SK-N-SH (cell line): ENCODE data around the gene TRPC5OS. TPM values are rescaled to one million over a fixed set of nuclear protein-coding genes. Genes with fewer than 3 reads are reported as not detected.

Source experiments
- CTCF ChIA-PET: fragments of 300-600, 350-600 bp; formaldehyde crosslinking; extraction: SDS; loops from one replicate; lab custom pipeline; 2021; lab: Yijun Ruan, JAX
- POLR2A ChIA-PET: fragments of 350-600 bp; sonication (Branson Sonifier 250); formaldehyde crosslinking; extraction: SDS; loops from one replicate; lab custom pipeline; 2020; ENCODE audit warnings: antibody characterized with exemption, inconsistent platforms; lab: Yijun Ruan, JAX
- DNase-seq: peaks from one replicate; pipeline ENCODE4 v3.0.0; 2012
- H2AFZ ChIP-seq: fragments of 200-600 bp; sonication (generic); 2 replicates; pipeline ENCODE4 v1.8.1; 2016; ENCODE audit warnings: antibody characterized with exemption, mild to moderate bottlenecking, low read depth
- H3F3A ChIP-seq: fragments of 200-600 bp; sonication (generic); replicated peaks from 2 replicates; pipeline ENCODE3; 2016; ENCODE audit warnings: antibody characterized with exemption, mild to moderate bottlenecking; ENCODE audit not compliant: insufficient read depth
- H3K27ac ChIP-seq, 2 experiments: fragments of 200-500 bp in 1 of 2; fragments of 200-600 bp in 1 of 2; sonication (Bioruptor generic) in 1 of 2; sonication (generic), shearing (Covaris generic) in 1 of 2; 2 replicates each; pipeline versions ENCODE4 v1.5.1 to v1.6.1; 2014 to 2016; ENCODE audit warnings: low read depth in 2 of 2, inconsistent platforms in 1 of 2, low read length in 1 of 2, mild to moderate bottlenecking in 1 of 2, mixed read lengths in 1 of 2
- H3K27me3 ChIP-seq: fragments of 200-600 bp; sonication (generic), shearing (Covaris generic); 2 replicates; pipeline ENCODE4 v1.6.1; 2016; ENCODE audit warnings: mixed run types; ENCODE audit not compliant: insufficient read depth
- H3K36me3 ChIP-seq, 2 experiments: fragments of 200-500 bp in 1 of 2; fragments of 200-600 bp in 1 of 2; sonication (Bioruptor generic) in 1 of 2; sonication (generic) in 1 of 2; replicated peaks in 1 of 2; 2 replicates each; pipeline versions ENCODE3 to v1.5.1; 2014 to 2016; ENCODE audit warnings: low read length in 1 of 2, mild to moderate bottlenecking in 1 of 2; ENCODE audit not compliant: insufficient read depth in 2 of 2, control insufficient read depth in 1 of 2
- H3K4me1 ChIP-seq, 2 experiments: fragments of 200-500 bp in 1 of 2; fragments of 200-600 bp in 1 of 2; sonication (Bioruptor generic) in 1 of 2; sonication (generic), shearing (Covaris generic) in 1 of 2; 2 replicates each; pipeline versions ENCODE4 v1.5.1 to v1.6.1; 2014 to 2016; ENCODE audit warnings: low read depth in 1 of 2, low read length in 1 of 2, mixed run types in 1 of 2; ENCODE audit not compliant: insufficient read depth in 2 of 2, control insufficient read depth in 1 of 2
- H3K4me2 ChIP-seq: fragments of 200-600 bp; sonication (generic), shearing (Covaris generic); 2 replicates; pipeline ENCODE4 v1.6.1; 2017; ENCODE audit warnings: mixed run types
- H3K4me3 ChIP-seq, 2 experiments: fragments of 200-500 bp in 1 of 2; fragments of 200-600 bp in 1 of 2; sonication (Bioruptor generic) in 1 of 2; sonication (generic), shearing (Covaris generic) in 1 of 2; 2 replicates each; pipeline versions ENCODE4 v1.5.1 to v1.8.1; 2014 to 2016; ENCODE audit warnings: low read depth in 2 of 2, inconsistent platforms in 1 of 2, low read length in 1 of 2, mild to moderate bottlenecking in 1 of 2, mixed read lengths in 1 of 2, moderate library complexity in 1 of 2
- H3K79me2 ChIP-seq: fragments of 200-600 bp; sonication (generic); 2 replicates; pipeline ENCODE4 v1.8.1; 2017; ENCODE audit warnings: mild to moderate bottlenecking; ENCODE audit not compliant: insufficient read depth
- H3K9ac ChIP-seq: fragments of 200-600 bp; sonication (generic); 2 replicates; pipeline ENCODE4 v1.6.1; 2017; ENCODE audit warnings: mixed run types
- H3K9me2 ChIP-seq: fragments of 200-600 bp; sonication (generic); 2 replicates; pipeline ENCODE4 v1.6.1; 2017; ENCODE audit warnings: mixed run types
- H3K9me3 ChIP-seq: fragments of 200-600 bp; sonication (generic); 2 replicates; pipeline ENCODE4 v1.6.1; 2017; ENCODE audit warnings: mixed run types, mild to moderate bottlenecking, moderate library complexity
- H4K20me1 ChIP-seq: fragments of 200-600 bp; sonication (generic); 2 replicates; pipeline ENCODE4 v1.6.1; 2017; ENCODE audit warnings: mild to moderate bottlenecking, mixed run types; ENCODE audit not compliant: insufficient read depth
- CHD2 ChIP-seq: fragments of 150-350 bp; IDR thresholded peaks from 2 replicates; pipeline ENCODE4 v1.6.1; 2018; ENCODE audit warnings: low read length; ENCODE audit not compliant: partially characterized antibody
- CTCF ChIP-seq: fragments of 200-600 bp; sonication (generic); IDR thresholded peaks from 2 replicates; pipeline ENCODE4 v1.6.1; 2017; ENCODE audit warnings: antibody characterized with exemption, mild to moderate bottlenecking, moderate library complexity
- EP300 ChIP-seq, 2 experiments: IDR thresholded peaks; 2 replicates each; pipeline versions ENCODE4 v1.4.0 to v1.6.1; 2012; ENCODE audit warnings: borderline replicate concordance in 1 of 2, low read depth in 1 of 2, low read length in 1 of 2
- EZH2phosphoT487 ChIP-seq: fragments of 200-600 bp; sonication (generic); IDR thresholded peaks from 2 replicates; pipeline ENCODE4 v1.6.1; 2017; ENCODE audit warnings: low read depth, mixed run types, mild to moderate bottlenecking, antibody characterized with exemption, moderate library complexity, borderline replicate concordance
- FOSL2 ChIP-seq: IDR thresholded peaks from 2 replicates; pipeline ENCODE4 v1.4.0; 2012; ENCODE audit warnings: low read depth, mild to moderate bottlenecking, moderate library complexity, borderline replicate concordance
- FOXM1 ChIP-seq: IDR thresholded peaks from 2 replicates; pipeline ENCODE4 v1.4.0; 2012; ENCODE audit warnings: low read depth, mild to moderate bottlenecking
- GABPA ChIP-seq: IDR thresholded peaks from 2 replicates; pipeline ENCODE4 v1.4.0; 2012; ENCODE audit warnings: low read depth, mild to moderate bottlenecking
- GATA2 ChIP-seq: sonication (generic); formaldehyde crosslinking; IDR thresholded peaks from 2 replicates; pipeline ENCODE4 v1.5.0; 2020; ENCODE audit warnings: mild to moderate bottlenecking, missing genetic modification reagents
- JUND ChIP-seq: IDR thresholded peaks from 2 replicates; pipeline ENCODE4 v1.4.0; 2012
- MEF2A ChIP-seq: IDR thresholded peaks from 2 replicates; pipeline ENCODE4 v1.4.0; 2012; ENCODE audit warnings: low read depth, borderline replicate concordance
- MXI1 ChIP-seq: IDR thresholded peaks from 2 replicates; pipeline ENCODE4 v1.6.1; 2012; ENCODE audit warnings: mild to moderate bottlenecking, low read depth, low read length, improper control_type of control experiment
- NRF1 ChIP-seq: IDR thresholded peaks from 2 replicates; pipeline ENCODE4 v1.6.1; 2012; ENCODE audit warnings: low read depth, mild to moderate bottlenecking, low read length
- RCOR1 ChIP-seq: fragments of 150-350 bp; IDR thresholded peaks from 2 replicates; pipeline ENCODE4 v1.6.1; 2017; ENCODE audit warnings: antibody characterized with exemption, low read length
- RFX5 ChIP-seq: IDR thresholded peaks from 2 replicates; pipeline ENCODE4 v1.6.1; 2012; ENCODE audit warnings: mild to moderate bottlenecking, improper control_type of control experiment, low read length
- RXRA ChIP-seq: IDR thresholded peaks from 2 replicates; pipeline ENCODE4 v1.4.0; 2012; ENCODE audit warnings: low read depth, mild to moderate bottlenecking, borderline replicate concordance
- SIN3A ChIP-seq: IDR thresholded peaks from 2 replicates; pipeline ENCODE4 v1.6.1; 2012; ENCODE audit warnings: low read depth, mild to moderate bottlenecking, low read length, moderate library complexity, borderline replicate concordance
- SMC3 ChIP-seq: IDR thresholded peaks from 2 replicates; pipeline ENCODE4 v1.6.1; 2012; ENCODE audit warnings: low read depth, low read length, improper control_type of control experiment
- TAF1 ChIP-seq: IDR thresholded peaks from 2 replicates; pipeline ENCODE4 v1.6.1; 2012; ENCODE audit warnings: low read depth, mild to moderate bottlenecking, low read length, moderate library complexity, borderline replicate concordance
- TCF12 ChIP-seq: IDR thresholded peaks from 2 replicates; pipeline ENCODE4 v1.4.0; 2012
- YY1 ChIP-seq: IDR thresholded peaks from 2 replicates; pipeline ENCODE4 v1.4.0; 2012; ENCODE audit warnings: low read depth, mild to moderate bottlenecking
- WGBS: methylation state at CpG from one replicate; pipeline ENCODE4 v1.1.6; 2017; ENCODE audit warnings: low lambda C conversion rate; 5-methylcytosine and 5-hydroxymethylcytosine counted together
- polyA plus RNA-seq, 3 experiments: library from polyadenylated mRNA; depleted of rRNA; stranded (reverse); fragments of >200 nt; gene quantifications; 2 replicates each; pipeline ENCODE4 v1.2.3, GENCODE V29; 2012

Gene TRPC5OS
- polyA plus RNA-seq, 1 of the 3 experiments (the other 2 are of a cell fraction), result not detected

- no peaks in the 10 kb centered on the region for H4K20me1 ChIP-seq
- POLR2A ChIA-PET, result no interaction called here
Measured at GRCh38 chrX:111848541-111848940, 27.4 kb upstream of the TRPC5OS start.

GRCh38 chrX:111850975-111851374 is 25.0 kb upstream of the TRPC5OS start:
- H3K36me3 ChIP-seq, result no peaks in the 10 kb centered on the region
- no peaks in the 10 kb centered on the region for H3K9me3 ChIP-seq
- no peaks in the 10 kb centered on the region for H3K4me1 ChIP-seq
- no peak for DNase-seq
- H4K20me1 ChIP-seq, result no peaks in the 10 kb centered on the region
- no peaks in the 10 kb centered on the region for H3K79me2 ChIP-seq
- H3K27me3 ChIP-seq, result peaks cover 25% of the 10 kb centered on the region; the same call in 1 of the 2 replicates
- H3K27ac ChIP-seq, result no peak overlapping the region
- H3F3A ChIP-seq, result no peaks in the 10 kb centered on the region
- no peak overlapping the region for H3K4me3 ChIP-seq
- H3K4me2 ChIP-seq, result no peak overlapping the region
- no peak overlapping the region for H2AFZ ChIP-seq
- H3K9ac ChIP-seq, result no peak overlapping the region
- ChIA-PET POLR2A (no interaction called here), CTCF (interaction anchor here (1.8 kb wide), 1 partner anchor 28 kb away, joined by 4 read pairs; no protein-coding TSS in a partner anchor)
- no peak for TF ChIP-seq TCF12
- TF ChIP-seq YY1, result no peak
- TF ChIP-seq FOSL2, result no peak
- no peak for TF ChIP-seq SIN3A
- TF ChIP-seq TAF1, result no peak
- TF ChIP-seq RCOR1, result no peak
- no peak for TF ChIP-seq NRF1
- no peak for TF ChIP-seq RXRA
- TF ChIP-seq CTCF, result no peak
- TF ChIP-seq MEF2A, result no peak
- no peak for TF ChIP-seq FOXM1
- TF ChIP-seq CHD2, result no peak
- no peak for TF ChIP-seq RFX5
- TF ChIP-seq GATA2, result no peak
- no peak for TF ChIP-seq SMC3
- no peak for TF ChIP-seq EZH2phosphoT487
- TF ChIP-seq EP300 (IDR thresholded peaks at IDR 0.05; ENCODE audit: borderline replicate concordance in 1 of 2, low read depth in 1 of 2, low read length in 1 of 2), result no peak
- no peak for TF ChIP-seq JUND
- TF ChIP-seq GABPA, result no peak
- H3K9me2 ChIP-seq, result no peaks in the 10 kb centered on the region

More at GRCh38 chrX:111848541-111848940, 27.4 kb upstream of the TRPC5OS start:
- H3K27ac ChIP-seq, result no peak overlapping the region
- no peaks in the 10 kb centered on the region for H3F3A ChIP-seq
- no peaks in the 10 kb centered on the region for H3K79me2 ChIP-seq
- no peak for DNase-seq
- no peak overlapping the region for H3K9ac ChIP-seq
- no peaks in the 10 kb centered on the region for H3K4me1 ChIP-seq
- H3K36me3 ChIP-seq, result no peaks in the 10 kb centered on the region
- 38% methylated on average over 5 of the region's 5 CpGs for WGBS
- CTCF ChIA-PET, result interaction anchor here (1.3 kb wide), 1 partner anchor 25 kb away, joined by 3 read pairs; no protein-coding TSS in a partner anchor
- H3K9me3 ChIP-seq, result no peaks in the 10 kb centered on the region
- H2AFZ ChIP-seq, result no peak overlapping the region
- no peak for TF ChIP-seq MXI1
- TF ChIP-seq MEF2A, result no peak
- H3K27me3 ChIP-seq, result peaks cover 22% of the 10 kb centered on the region; the same call in 1 of the 2 replicates
- no peaks in the 10 kb centered on the region for H3K9me2 ChIP-seq
- H3K4me3 ChIP-seq, result no peak overlapping the region
- no peak overlapping the region for H3K4me2 ChIP-seq
